ENCODE measurements around the gene SPAG9. TPM values are rescaled to one million over a fixed set of nuclear protein-coding genes. Genes with fewer than 3 reads are reported as not detected.

SPAG9 gene
- total RNA-seq, 1 experiment from 2014 or later: 144 TPM

- TF ChIP-seq REST (IDR thresholded peaks at IDR 0.05; ENCODE audit: insufficient read depth in 1 of 2, low read depth in 2 of 2, low read length in 1 of 2) (no peak), POLR2AphosphoS5 (IDR thresholded peaks at IDR 0.05; ENCODE audit: low read depth, low read length) (no peak), TCF7L2 (IDR thresholded peaks at IDR 0.05; ENCODE audit: low read depth, low read length) (no peak), CTCF (IDR thresholded peaks at IDR 0.05) (no peak), SIN3A (IDR thresholded peaks at IDR 0.05; ENCODE audit: borderline replicate concordance, insufficient read depth, low read depth, low read length) (no peak)
- Histone ChIP-seq H3K27ac (ENCODE audit: low read length) (peak overlapping the region; percentile 97), H3K4me3 (ENCODE audit: low read depth in 2 of 2, low read length in 2 of 2) (peak overlapping the region; percentile 91 to 99), H3K9me3 (ENCODE audit: control insufficient read depth, insufficient read depth, low read depth, low read length) (no peaks in the 10 kb centered on the region), H3K4me1 (ENCODE audit: control insufficient read depth, insufficient read depth, low read length) (peaks cover 11% of the 10 kb centered on the region; the same call in 1 of the 2 replicates), H3K36me3 (ENCODE audit: control insufficient read depth, insufficient read depth, low read length) (peaks cover 26% of the 10 kb centered on the region), H3K27me3 (ENCODE audit: control insufficient read depth, insufficient read depth, low read length) (no peaks in the 10 kb centered on the region)
- BruUV-seq (replicated peaks): TSS peak; percentile 76
- intact Hi-C loops (cut with micrococcal nuclease; ENCODE audit: unreplicated experiment) (loop anchor here (1.0 to 10.0 kb wide), 3 partner anchors 33 to 298 kb away; no protein-coding TSS in a partner anchor), in situ Hi-C loops (cut with HindIII; ENCODE audit: low pct_unique_long_range_greater_than_20kb, low sequenced_read_pairs) (no loop called here)
- CTCF ChIA-PET: interaction anchor here (0.7 to 2.3 kb wide), 5 partner anchors 9 to 154 kb away, joined by 3 to 18 read pairs (median 3); partner anchors contain the start of gene SPAG9
- POLR2A ChIA-PET: interaction anchor here (0.5 to 1.5 kb wide), 2 partner anchors 12 to 32 kb away, joined by 5 to 14 read pairs; partner anchors contain the start of gene SPAG9
- ATAC-seq (peak; percentile 43), DNase-seq (ENCODE audit: low read depth, low spot score) (no peak)
Measured at GRCh38 chr17:51152766-51153209, 32.1 kb upstream of the SPAG9 start.

DNA sequence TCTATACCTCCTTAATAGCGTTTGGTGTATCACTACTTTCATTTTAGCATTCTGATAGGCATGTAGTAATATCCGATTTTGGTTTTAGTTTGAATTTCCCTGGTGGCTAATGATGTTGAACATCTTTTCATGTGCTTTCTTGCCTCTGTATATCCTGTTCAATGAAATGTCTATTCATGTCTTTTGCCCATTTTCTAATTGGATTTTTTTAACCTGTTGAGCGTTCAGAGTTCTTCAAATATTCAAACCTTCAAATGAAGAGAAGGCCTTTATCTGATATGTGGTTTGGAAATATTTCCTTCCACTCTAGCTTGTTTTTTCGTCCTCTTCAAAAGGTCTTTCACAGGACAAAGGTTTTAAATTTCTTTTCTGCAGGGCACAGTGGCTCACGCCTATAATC is 30.3 kb upstream of the SPAG9 start:
- TF ChIP-seq REST (IDR thresholded peaks at IDR 0.05; ENCODE audit: insufficient read depth in 1 of 2, low read depth in 2 of 2, low read length in 1 of 2) (no peak), POLR2AphosphoS5 (IDR thresholded peaks at IDR 0.05; ENCODE audit: low read depth, low read length) (no peak), TCF7L2 (IDR thresholded peaks at IDR 0.05; ENCODE audit: low read depth, low read length) (no peak), SIN3A (IDR thresholded peaks at IDR 0.05; ENCODE audit: borderline replicate concordance, insufficient read depth, low read depth, low read length) (no peak), CTCF (IDR thresholded peaks at IDR 0.05) (no peak)
- H3K36me3 ChIP-seq (ENCODE audit: control insufficient read depth, insufficient read depth, low read length): peaks cover 19% of the 10 kb centered on the region
- DNase-seq (ENCODE audit: low read depth, low spot score) (no peak), ATAC-seq (no peak)
- H3K27ac ChIP-seq (ENCODE audit: low read length): 0 out of 2 replicates have a peak overlapping the region, but pooled peaks have one; percentile 15
- H3K27me3 ChIP-seq (ENCODE audit: control insufficient read depth, insufficient read depth, low read length): no peaks in the 10 kb centered on the region
- no peaks in the 10 kb centered on the region for H3K9me3 ChIP-seq (ENCODE audit: control insufficient read depth, insufficient read depth, low read depth, low read length)
- no peak overlapping the region for H3K4me3 ChIP-seq (ENCODE audit: low read depth in 2 of 2, low read length in 2 of 2)
- H3K4me1 ChIP-seq (ENCODE audit: control insufficient read depth, insufficient read depth, low read length): peaks cover 11% of the 10 kb centered on the region; the same call in 1 of the 2 replicates
- intact Hi-C loops (cut with micrococcal nuclease; ENCODE audit: unreplicated experiment): loop anchor here (10.0 kb wide), 1 partner anchor 296 kb away; no protein-coding TSS in a partner anchor
- POLR2A ChIA-PET: no interaction called here
- in situ Hi-C loops (cut with HindIII; ENCODE audit: low pct_unique_long_range_greater_than_20kb, low sequenced_read_pairs): no loop called here
- BruUV-seq (replicated peaks): no TSS peak
- CTCF ChIA-PET: no interaction called here

Data from Panc1 (cell line).